ENCODE results near the gene HMCES.
"Not testable (repeated sequence)": the region's sequence is repeated elsewhere in the genome, so short reads cannot be mapped to it uniquely, and the experiment has no call there.

HMCES gene

DNA sequence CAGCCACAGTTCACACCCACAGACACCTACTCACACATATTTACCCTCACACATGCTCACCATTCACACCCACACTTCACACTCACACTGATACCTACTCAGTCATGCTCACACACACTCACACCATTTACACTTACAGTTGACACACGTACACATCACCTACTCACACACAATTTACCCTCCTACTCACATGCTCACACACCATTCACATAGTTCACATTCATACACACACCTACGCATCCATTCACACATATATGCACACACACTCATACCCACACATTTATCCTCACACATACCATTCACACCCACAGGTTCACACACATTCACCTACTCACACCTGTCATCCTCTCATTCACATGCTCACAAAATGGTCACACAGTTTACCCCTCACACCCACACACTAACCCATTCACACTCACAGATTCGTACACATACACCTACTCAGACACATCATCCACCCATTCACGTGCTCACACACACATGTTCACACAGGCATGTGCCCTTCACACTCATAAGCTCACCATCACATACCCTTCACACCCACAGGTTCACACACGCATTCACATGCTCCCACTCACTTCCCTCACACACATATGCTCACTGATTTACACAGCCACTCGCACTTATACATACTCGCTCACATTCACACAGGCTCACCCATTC is 42.3 kb downstream of the HMCES start:
- DNase-seq (ENCODE audit: low spot score) = no peak

DNA sequence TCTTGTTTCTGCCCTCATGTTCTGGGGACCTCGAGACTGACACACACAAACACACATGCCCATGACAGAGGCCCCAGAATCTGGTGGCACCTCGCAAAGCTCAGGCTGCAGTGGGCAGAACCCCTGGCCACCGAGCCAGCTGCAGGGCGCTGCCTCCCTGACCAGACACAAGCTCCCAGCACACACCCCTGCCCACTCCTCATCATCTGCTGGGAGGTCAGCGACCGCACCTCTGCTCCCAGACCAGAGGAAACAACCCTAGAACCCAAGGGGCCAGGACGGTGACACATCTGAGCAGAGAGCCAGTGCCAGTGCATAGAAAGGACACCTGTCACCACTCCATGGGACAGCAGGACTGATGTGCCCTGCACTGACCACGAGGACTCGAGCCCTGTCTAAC is 43.2 kb downstream of the HMCES start:
- DNase-seq (ENCODE audit: low spot score) = no peak

DNA sequence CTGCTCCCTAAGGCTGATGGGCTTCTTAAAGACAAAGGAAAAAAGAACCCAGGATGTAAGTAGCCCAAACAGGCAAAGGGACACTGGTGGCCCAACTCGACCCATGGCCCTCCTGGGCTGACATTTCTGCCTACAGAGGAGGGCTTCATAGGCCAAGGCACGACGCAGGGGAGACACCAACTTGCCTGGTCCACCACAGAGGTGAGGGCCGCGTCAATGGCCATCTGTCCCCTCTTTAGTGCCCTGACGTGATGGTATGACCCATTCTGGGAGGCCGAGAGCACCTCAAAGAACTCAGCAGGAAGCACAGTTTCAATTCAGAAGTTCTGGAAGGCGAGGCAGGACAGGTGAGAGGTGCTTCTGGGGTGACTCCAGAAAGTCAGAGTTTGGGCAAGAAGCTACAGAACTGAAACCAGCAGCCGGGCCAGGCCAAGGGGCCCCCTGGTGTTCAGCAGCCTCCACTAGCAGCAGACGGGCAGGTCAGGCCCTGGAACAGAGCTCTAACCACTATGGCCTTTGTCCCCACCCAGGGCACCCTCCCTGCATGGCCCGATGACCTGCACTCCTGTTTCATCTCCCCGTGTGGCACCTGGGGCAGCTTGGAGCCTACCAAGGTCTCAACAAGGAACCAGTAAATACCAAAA is 45.1 kb downstream of the HMCES start:
- DNase-seq (ENCODE audit: low spot score) = no peak

DNA sequence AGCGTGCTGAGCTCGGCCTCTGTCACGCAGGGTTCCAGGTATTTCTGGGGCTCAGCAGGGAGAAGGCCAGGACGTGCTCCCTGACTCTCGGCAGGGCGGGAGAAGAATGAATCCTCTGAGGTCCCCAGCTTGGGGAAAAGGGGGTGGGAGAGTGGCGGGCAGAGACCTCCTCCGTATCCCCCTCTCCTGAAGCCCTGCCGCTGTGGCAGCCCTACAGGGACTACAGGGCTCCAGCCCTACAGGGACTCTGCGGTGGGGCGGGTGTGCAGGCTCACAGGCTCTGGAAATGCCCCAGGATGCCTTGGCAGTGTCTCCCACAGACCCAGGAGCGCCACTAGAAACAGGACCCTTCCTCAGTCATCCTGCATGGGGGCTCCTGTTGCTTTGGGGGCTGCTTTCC is 46.2 kb downstream of the HMCES start:
- no peak for DNase-seq (ENCODE audit: low spot score)

DNA sequence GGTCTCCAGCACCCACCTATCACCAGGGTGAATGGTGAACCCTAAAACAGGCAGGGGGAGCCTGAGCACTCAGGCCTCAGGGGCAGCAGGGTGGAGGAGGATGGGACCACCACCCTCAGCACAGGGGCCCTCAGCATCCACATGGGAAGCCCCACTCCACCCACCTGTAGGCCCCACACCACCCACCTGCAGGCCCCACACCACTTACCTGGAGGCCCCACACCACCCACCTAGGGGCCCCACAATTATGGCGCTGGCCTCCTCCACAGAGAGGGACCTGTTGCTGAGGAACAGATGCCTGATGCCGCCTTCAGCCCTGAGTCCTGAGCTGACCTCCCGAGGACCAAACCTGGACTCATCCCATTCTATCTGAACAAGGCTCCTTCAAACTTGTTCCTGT is 46.7 kb downstream of the HMCES start:
- no peak for DNase-seq (ENCODE audit: low spot score)

DNA sequence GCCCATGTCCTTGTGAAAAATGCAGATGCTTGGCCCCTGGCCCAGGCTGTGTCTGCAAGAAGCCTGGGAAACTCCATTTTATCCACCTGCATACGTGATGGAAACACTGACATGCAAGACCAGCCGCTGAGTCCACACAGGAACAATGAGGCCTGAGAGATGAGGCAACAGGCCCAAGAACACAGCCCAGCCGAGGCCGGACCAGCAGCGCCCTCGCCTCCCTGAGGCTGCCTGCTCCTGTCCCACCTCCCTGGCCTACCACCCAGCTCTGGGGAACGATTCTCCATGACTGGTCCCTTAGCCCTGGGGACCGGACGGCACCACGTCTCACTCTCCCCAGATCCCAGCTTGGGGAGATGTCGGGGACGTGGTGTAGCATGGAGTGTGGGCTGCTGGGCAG is 47.5 kb downstream of the HMCES start:
- no peak for DNase-seq (ENCODE audit: low spot score)

DNA sequence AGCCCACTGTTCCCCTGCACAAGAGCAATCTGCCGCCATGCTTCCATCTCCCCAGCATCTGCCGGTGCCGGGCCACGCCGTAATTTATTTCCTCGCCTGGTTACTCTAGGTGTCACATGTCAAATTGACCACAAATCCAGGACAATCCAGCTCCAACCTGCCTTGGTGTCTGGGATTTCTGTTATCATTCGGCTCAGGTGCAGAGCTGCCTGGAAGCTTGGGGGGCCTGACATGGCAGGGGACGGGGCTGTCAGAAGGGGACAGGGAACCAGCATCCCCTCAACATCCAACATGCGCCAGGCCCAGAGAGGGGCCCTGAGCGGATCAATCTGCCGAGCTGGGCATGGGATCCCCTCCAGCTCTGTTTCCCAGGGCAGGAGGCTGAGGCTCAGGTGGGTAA is 47.9 kb downstream of the HMCES start:
- no peak for DNase-seq (ENCODE audit: low spot score)

DNA sequence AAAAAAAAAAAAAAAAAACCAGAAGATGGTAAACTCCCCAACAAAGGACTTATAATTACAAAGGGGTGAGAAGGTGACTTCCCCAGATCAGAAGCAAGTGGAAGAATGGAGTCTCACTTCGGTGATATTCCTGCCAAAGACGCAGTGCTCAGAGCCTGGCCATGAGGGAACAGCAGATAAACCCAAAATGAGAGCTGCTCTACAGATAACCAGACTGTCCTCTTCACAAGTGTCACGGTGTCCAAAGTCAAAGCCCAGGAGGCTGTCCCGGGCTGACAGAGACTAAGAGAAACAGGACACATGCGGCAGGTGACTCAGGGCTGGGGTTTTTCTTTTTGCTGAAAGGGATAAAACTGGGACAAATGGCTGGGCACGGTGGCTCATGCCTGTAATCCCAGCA is 48.8 kb downstream of the HMCES start:
- no peak for DNase-seq (ENCODE audit: low spot score)

DNA sequence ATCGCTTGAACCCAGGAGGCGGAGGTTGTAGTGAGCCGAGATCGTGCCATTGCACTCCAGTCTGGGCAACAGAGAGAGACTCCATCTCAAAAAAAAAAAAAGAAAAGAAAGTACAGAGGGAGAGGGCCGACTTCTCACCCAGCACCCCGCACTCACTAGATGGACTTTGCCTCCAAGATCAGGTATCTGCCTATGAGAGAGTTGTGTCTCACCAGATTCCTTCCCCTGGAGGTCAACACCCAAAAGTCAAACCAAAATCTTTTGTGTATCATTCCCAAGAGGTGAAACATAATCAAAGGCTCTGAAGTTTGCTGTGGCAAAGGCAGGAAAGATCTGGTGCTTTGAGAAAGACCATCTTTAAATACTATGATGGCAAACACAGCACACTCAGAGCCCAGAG is 51.2 kb downstream of the HMCES start:
- DNase-seq (ENCODE audit: low spot score) = no peak

DNA sequence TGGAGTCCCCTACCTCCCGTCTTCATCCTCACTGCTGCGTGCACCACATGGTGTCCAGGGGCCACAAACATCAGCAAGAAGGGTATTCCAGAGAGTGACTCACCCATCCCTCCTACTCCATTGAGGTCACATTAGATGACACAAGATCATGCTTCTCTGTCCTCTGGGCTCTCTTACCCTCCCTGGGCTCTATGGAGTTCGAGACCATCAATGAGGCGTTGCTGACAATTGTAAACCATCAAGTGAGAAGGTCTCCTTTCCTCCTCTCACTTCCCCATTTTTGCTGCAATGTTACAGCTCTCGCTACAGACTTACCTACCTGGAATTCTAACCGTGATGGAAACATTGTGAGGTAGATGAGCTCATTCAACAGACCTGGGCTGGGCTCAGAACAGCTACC is 51.7 kb downstream of the HMCES start:
- no peak for DNase-seq (ENCODE audit: low spot score)

DNA sequence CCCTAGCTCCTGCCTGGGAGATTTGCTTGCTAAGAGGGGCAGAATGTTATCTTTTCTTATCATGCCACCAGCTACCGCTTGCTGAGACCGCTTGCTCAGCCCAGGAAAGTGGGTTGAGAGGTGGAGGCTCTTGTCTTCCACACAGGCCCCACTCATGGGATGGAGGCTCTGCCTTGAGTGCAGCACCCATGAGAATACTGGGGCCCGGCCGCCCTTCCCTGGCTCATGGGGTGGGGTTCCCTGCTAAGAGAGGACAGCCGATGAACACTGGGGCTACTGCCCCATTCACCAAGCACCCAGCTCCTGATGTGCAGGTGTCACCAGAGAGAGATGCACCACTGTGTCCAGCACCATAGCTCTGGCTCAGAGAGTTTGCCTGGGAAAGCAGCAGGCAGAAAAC is 55.2 kb downstream of the HMCES start:
- no peak for DNase-seq (ENCODE audit: low spot score)

DNA sequence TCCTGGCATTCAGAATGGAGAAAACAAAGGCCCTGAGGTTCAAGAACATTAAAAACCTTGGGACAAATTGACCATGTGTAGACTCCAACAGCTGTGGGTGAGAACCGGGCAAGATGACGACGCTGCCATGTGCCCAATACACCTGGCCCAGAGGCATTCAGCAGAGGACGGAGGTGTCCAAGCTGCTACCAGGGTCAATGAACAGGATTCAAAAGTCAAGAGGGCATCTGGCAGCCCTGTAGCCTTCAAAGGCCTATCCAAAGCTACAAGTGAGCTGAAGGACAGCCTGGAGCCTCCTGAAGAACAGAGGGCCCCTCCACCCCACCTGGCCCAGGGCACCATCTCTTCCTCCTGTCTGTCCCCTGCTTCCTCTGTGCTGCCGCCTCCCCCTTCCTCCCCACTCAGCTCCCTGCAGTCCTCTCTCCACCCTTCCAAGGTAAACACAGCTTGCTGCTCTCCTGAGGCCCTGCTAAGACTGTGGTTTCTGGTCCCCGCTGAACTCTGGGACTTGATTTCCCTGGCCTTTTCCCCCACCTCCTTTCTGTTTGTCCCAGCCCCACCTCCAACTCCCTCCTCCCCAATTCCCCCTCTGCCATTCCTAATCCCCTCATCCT is 57.5 kb downstream of the HMCES start:
- no peak for DNase-seq (ENCODE audit: low spot score)

DNA sequence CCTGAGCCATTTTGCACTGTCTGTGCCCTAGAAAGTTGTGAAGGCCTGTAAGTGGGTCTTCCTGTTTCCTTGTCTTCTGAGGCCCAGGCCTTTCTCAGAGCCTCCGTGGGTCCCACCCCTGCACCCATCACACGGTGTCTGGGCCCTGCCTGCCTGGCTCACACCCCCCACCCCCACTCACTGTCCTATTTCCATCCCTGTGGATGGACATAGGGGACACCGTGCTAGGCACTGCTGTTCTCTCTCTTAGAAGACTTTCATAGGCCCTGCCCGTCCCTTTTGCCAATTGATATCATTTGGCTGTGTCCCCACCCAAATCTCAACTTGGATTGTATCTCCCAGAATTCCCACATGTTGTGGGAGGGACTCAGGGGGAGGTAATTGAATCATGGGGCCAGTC is 59.0 kb downstream of the HMCES start:
- DNase-seq (ENCODE audit: low spot score) = not testable (repeated sequence)

DNA sequence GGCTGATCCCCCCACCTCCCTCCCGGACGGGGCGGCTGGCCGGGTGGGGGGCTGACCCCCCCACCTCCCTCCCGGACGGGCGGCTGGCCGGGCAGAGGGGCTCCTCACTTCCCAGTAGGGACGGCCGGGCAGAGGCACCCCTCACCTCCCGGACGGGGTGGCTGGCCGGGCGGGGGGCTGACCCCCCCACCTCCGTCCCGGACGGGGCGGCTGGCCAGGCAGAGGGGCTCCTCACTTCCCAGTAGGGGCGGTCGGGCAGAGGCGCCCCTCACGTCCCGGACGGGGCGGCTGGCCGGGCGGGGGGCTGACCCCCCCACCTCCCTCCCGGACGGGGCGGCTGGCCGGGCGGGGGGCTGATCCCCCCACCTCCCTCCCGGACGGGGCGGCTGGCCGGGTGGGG is 60.5 kb downstream of the HMCES start:
- not testable (repeated sequence) for DNase-seq (ENCODE audit: low spot score)

DNA sequence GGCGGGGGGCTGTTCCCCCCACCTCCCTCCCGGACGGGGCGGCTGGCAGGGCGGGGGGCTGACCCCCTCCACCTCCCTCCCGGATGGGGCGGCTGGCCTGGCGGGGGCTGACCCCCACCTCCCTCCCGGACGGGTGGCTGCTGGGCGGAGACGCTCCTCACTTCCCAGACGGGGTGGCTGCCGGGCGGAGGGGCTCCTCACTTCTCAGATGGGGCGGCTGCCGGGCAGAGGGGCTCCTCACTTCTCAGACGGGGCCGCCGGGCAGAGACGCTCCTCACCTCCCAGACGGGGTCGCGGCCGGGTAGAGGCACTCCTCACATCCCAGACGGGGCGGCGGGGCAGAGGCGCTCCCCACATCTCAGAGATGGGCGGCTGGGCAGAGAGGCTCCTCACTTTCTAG is 61.2 kb downstream of the HMCES start:
- DNase-seq (ENCODE audit: low spot score) = not testable (repeated sequence)

DNA sequence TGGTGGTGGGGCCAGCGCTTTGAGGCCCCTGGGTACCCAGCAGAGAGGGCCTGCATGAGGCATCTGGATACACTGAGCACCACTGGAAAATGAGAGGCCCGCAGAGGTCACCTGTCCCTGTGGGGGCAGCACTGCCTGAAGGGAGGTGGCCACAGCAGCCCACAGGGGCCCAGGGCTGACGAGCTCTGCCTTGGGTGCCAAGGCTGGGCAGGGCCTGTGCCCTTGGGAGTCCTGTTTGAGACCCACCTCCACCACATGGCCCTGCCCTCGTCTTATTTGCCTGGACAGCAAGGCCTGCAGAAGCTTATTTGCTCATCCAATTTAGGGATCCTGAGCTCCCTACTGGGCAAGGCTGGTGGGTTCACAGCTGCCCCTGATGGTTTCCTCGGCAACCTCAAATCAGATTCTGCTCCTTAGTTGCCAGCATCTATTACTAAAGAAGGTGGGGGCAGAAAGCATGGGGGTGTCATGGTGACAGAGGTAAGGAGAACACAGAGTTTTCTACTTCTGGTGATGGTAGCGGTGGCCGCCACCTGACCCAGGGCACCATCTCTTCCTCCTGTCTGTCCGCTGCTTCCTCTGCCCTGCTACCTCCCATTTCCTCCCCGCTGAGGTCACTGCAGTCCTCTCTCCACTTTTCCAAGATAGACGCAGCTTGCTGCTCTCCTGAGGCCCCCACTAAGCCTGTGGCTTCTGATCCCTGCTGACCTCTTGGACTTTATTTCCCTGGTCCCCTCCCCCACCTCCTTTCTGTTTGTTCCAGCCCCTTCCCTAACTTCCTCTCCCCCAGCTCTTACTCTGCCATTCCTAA is 62.9 kb downstream of the HMCES start:
- no peak for DNase-seq (ENCODE audit: low spot score)

DNA sequence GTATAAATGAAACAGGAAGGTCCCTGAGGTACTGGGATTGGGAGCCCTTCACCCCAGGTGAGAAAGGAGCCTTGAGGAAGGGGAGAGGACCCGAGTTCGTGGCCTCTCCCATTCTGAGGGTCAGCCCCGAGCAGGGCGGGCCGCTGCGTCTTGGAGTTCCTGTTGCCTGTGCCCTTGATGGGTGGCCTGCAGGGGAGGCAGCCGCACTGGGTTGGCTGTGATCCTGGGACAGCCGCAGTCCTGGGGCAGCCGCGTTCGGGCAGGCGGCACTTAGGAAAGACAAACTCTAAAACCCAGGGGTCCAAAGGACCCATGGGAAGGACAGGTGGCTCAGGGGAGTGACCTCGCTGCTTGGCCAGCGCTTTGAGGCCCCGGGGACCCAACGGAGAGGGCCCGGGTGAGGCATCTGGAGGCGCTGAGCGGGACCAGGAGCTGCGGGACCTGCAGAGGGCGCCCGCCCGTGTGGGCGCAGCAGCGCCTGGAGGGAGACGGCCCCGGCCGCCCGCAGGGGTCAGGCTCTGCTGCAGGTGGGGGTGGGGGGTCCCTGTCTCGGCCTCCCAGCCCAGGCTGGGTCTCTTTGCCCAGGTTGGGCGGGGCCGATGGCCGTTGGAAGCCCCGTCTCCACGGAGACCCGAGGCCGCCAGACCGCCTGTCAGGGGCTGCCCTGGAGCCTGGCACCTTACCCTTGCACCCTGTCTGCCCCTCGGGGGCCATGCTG is 65.1 kb downstream of the HMCES start:
- DNase-seq (ENCODE audit: low spot score) = no peak

DNA sequence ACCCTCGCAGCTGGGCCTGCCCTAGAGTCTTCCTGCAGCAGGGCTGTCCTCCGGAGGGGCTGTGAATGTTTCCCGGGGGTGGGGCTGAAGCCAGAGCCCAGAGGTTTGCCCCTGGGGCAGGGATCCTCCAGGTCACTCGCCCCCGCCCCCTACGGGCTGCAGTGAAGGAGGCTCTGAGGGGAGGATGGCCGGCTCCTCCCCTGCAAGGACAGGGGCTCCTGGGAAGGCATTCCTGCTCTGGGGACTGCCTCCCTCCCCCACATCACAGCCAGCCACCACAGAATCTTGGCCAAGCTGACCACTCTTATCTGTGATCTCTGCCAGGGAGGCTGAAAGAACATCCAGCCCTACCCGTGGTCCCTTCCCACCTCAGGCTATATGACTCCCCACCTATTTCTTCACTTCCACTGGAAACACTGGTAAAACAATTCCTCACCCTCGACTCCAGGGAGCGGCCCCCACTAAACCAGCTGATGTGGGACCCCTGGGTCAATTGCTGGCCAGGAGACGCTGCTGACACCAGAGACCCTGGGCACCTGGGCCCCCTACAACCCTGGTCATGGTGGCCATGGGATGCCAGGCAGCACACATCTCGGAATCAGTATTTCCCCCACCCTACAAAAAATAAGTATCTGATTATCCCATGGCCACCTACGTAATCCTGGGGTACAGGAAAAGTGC is 66.0 kb downstream of the HMCES start:
- no peak for DNase-seq (ENCODE audit: low spot score)

DNA sequence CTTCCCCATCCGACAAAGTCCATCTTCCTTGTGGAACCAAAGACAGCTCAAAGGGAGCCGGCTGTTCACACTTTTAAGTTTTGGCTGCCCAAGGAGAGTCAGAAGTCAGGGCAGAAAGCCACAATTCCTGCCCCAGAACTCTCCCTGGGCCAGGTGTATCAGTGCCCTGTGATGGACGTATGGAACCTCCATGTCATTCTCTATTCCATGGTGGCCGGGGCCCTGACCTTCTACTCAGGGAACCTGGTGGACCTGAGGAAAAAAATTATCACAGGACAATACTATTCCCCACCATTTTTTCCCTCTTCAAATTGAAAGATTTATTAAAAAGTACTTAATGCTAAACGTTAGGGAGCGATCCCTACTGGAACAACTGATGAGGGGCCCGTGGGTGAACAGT is 66.6 kb downstream of the HMCES start:
- DNase-seq (ENCODE audit: low spot score) = no peak

DNA sequence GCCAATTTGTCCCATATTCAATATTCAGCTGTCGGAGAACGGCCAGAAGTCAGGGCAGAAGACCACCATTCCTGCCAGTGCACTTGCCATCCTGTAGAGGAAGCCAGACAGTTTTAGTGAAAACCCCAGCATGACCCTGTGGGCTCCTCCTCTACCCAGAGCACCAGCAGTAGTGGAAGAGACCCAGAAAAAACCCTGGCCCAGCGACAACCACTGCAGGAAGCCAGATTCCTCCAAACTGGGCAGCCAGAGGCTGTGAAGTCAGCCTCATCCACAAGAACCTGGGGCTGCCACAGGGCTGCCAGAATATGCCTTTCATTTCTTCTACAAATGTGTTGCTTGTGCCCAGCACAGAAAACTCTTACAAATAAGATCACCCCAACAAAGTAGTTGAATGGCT is 67.3 kb downstream of the HMCES start:
- no peak for DNase-seq (ENCODE audit: low spot score)

DNA sequence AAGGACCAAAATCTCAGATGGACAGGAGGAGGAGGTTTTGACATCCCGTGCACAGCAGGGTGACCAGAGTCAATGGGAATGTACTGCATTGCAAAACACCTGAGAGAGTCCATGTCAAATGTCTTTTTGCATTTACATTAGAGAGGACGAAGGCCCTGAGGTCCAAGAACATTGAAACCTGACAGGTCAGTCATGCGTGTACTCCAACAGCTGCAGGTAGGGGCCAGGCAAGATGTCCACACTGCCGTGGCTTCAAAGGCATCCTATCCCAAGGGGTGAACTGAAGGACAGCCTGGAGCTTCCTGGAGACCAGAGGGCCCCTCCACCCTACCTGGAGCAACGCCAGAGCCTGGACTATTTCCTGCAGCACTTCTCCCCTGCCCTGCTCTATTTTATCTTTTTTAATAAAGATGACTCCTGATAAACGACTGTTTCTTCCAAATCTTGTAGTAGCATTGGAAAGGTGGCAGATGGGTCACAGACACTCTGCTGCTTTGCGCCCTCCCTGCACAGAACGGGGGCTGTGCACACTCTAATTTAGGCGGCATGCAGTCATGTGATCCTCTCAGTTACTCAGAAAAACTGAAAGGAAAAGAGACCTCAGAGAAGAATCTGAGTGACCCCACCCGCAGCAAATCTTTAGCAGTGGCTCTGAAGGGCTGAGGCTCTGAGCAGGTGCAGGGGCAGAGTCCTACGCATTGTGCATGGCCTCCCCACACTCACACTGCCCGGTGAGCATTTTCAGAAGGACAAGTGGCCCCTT is 68.2 kb downstream of the HMCES start:
- no peak for DNase-seq (ENCODE audit: low spot score)

Data from RKO (cell line).